ENCODE measurements around the gene SOX5.
"Not testable (repeated sequence)": the region's sequence is repeated elsewhere in the genome, so short reads cannot be mapped to it uniquely, and the experiment has no call there.

Gene SOX5

GRCh38 chr12:23528316-23528715 is 421.2 kb downstream of the SOX5 start:
- DNase-seq (ENCODE audit: insufficient read length, low spot score) (no peak), FAIRE-seq (no peak)
- TF ChIP-seq POLR2AphosphoS5 (IDR thresholded peaks at IDR 0.05; ENCODE audit: low read depth, low read length) (no peak), PAX5 (IDR thresholded peaks at IDR 0.05; ENCODE audit: insufficient read depth, low read length, severe bottlenecking) (no peak), POLR2A (IDR thresholded peaks at IDR 0.05; ENCODE audit: low read depth, low read length) (no peak), TAF1 (IDR thresholded peaks at IDR 0.05; ENCODE audit: low read depth, low read length) (no peak), SPI1 (IDR thresholded peaks at IDR 0.05; ENCODE audit: low read depth, low read length) (no peak), POU2F2 (IDR thresholded peaks at IDR 0.05; ENCODE audit: low read depth, low read length) (no peak)

- FAIRE-seq (no peak), DNase-seq (ENCODE audit: insufficient read length, low spot score) (no peak)
- TF ChIP-seq PAX5 (IDR thresholded peaks at IDR 0.05; ENCODE audit: insufficient read depth, low read length, severe bottlenecking), result no peak
- TF ChIP-seq POLR2A (IDR thresholded peaks at IDR 0.05; ENCODE audit: low read depth, low read length), result no peak
- no peak for TF ChIP-seq TAF1 (IDR thresholded peaks at IDR 0.05; ENCODE audit: low read depth, low read length)
- no peak for TF ChIP-seq POLR2AphosphoS5 (IDR thresholded peaks at IDR 0.05; ENCODE audit: low read depth, low read length)
- TF ChIP-seq POU2F2 (IDR thresholded peaks at IDR 0.05; ENCODE audit: low read depth, low read length), result no peak
- no peak for TF ChIP-seq SPI1 (IDR thresholded peaks at IDR 0.05; ENCODE audit: low read depth, low read length)
Measured at GRCh38 chr12:23525450-23526072, 423.9 kb downstream of the SOX5 start.

- no peak for DNase-seq (ENCODE audit: insufficient read length, low spot score)
- TF ChIP-seq PAX5 (IDR thresholded peaks at IDR 0.05; ENCODE audit: insufficient read depth, low read length, severe bottlenecking), result no peak
- no peak for TF ChIP-seq SPI1 (IDR thresholded peaks at IDR 0.05; ENCODE audit: low read depth, low read length)
- TF ChIP-seq TAF1 (IDR thresholded peaks at IDR 0.05; ENCODE audit: low read depth, low read length), result no peak
- TF ChIP-seq POU2F2 (IDR thresholded peaks at IDR 0.05; ENCODE audit: low read depth, low read length), result no peak
- no peak for TF ChIP-seq POLR2A (IDR thresholded peaks at IDR 0.05; ENCODE audit: low read depth, low read length)
- no peak for TF ChIP-seq POLR2AphosphoS5 (IDR thresholded peaks at IDR 0.05; ENCODE audit: low read depth, low read length)
- no peak for FAIRE-seq
Measured at GRCh38 chr12:23523339-23523738, 426.1 kb downstream of the SOX5 start.

DNA sequence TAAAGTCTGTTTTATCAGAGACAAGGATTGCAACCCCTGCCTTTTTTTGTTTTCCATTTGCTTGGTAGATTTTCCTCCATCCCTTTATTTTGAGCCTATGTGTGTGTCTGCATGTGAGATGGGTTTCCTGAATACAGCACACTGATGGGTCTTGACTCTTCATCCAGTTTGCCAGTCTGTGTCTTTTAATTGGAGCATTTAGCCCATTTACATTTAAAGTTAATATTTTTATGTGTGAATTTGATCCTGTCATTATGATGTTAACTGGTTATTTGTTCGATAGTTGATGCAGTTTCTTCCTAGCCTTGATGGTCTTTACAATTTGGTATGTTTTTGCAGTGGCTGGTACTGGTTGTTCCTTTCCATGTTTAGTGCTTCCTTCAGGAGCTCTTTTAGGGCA is 430.0 kb downstream of the SOX5 start:
- not testable (repeated sequence) for FAIRE-seq; DNase-seq (ENCODE audit: insufficient read length, low spot score)

- DNase-seq (ENCODE audit: insufficient read length, low spot score); FAIRE-seq: not testable (repeated sequence)
Measured at GRCh38 chr12:23515785-23516184, 433.7 kb downstream of the SOX5 start.

GRCh38 chr12:23510484-23510883 is 439.0 kb downstream of the SOX5 start:
- FAIRE-seq (no peak), DNase-seq (ENCODE audit: insufficient read length, low spot score) (no peak)
- TF ChIP-seq SPI1 (IDR thresholded peaks at IDR 0.05; ENCODE audit: low read depth, low read length) (no peak), POLR2AphosphoS5 (IDR thresholded peaks at IDR 0.05; ENCODE audit: low read depth, low read length) (no peak), POLR2A (IDR thresholded peaks at IDR 0.05; ENCODE audit: low read depth, low read length) (no peak), TAF1 (IDR thresholded peaks at IDR 0.05; ENCODE audit: low read depth, low read length) (no peak), POU2F2 (IDR thresholded peaks at IDR 0.05; ENCODE audit: low read depth, low read length) (no peak), PAX5 (IDR thresholded peaks at IDR 0.05; ENCODE audit: insufficient read depth, low read length, severe bottlenecking) (no peak)

DNA sequence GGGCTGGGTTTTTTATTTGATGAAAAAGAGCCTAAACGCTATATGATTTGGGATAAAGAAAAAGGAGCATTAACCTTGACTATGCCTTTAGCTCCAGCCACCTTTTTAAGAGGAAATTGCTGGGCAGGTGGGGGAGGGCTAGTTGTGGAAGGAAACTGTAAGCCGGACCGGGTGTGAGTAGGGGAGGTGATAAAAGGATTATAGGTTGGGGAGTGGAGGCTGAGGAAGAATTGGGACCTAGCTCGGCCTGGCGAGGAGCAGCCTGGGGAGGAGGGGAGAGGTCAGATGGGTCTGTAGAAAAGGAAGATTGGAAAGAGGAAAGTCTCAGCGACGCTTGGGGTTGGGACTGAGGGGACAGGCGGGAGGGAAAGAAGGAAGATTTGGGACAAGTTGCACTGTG is 439.6 kb downstream of the SOX5 start:
- not testable (repeated sequence) for DNase-seq (ENCODE audit: insufficient read length, low spot score); FAIRE-seq

- DNase-seq (ENCODE audit: insufficient read length, low spot score); FAIRE-seq: not testable (repeated sequence)
Measured at GRCh38 chr12:23507785-23508184, 441.7 kb downstream of the SOX5 start.

DNA sequence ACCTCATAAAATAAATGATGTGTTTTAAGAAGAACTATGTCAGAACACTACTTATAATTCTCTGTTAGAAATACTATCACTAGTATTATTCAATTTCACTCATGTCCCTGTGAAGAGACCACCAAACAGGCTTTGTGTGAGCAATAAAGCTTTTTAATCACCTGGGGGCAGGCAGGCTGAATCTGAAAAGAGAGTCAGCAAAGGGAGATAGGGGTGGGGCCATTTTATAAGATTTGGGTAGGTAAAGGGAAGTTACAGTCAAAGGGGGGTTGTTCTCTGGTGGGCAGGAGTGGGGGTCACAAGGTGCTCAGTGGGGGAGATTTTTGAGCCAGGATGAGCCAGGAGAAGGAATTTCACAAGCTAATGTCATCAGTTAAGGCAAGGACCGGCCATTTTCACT is 443.7 kb downstream of the SOX5 start:
- not testable (repeated sequence) for FAIRE-seq; DNase-seq (ENCODE audit: insufficient read length, low spot score)

- DNase-seq (ENCODE audit: insufficient read length, low spot score) (no peak), FAIRE-seq (no peak)
- TF ChIP-seq POLR2A (IDR thresholded peaks at IDR 0.05; ENCODE audit: low read depth, low read length), result no peak
- TF ChIP-seq TAF1 (IDR thresholded peaks at IDR 0.05; ENCODE audit: low read depth, low read length), result no peak
- TF ChIP-seq POLR2AphosphoS5 (IDR thresholded peaks at IDR 0.05; ENCODE audit: low read depth, low read length), result no peak
- TF ChIP-seq POU2F2 (IDR thresholded peaks at IDR 0.05; ENCODE audit: low read depth, low read length), result no peak
- TF ChIP-seq PAX5 (IDR thresholded peaks at IDR 0.05; ENCODE audit: insufficient read depth, low read length, severe bottlenecking), result no peak
- TF ChIP-seq SPI1 (IDR thresholded peaks at IDR 0.05; ENCODE audit: low read depth, low read length), result no peak
Measured at GRCh38 chr12:23504641-23505399, 444.6 kb downstream of the SOX5 start.

DNA sequence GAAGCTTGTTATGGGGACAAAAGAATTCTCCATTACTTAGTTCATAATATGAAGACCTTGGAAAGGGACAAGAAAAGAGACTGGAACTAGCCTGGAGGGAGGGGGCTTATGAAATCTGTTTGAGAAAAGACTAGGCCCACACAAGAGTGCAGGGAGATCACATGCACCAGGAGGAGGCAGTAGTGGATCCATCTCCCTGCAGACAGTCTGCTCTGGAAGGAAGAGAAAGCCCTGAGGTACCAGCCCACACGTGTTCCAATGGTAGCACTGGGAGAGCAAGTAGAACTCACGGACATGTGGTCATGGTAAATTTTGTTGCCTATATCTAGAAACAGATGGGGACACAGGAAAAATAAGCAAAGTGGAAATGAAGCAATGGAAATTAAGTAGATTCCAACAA is 445.4 kb downstream of the SOX5 start:
- FAIRE-seq (no peak), DNase-seq (ENCODE audit: insufficient read length, low spot score) (no peak)
- no peak for TF ChIP-seq POLR2AphosphoS5 (IDR thresholded peaks at IDR 0.05; ENCODE audit: low read depth, low read length)
- no peak for TF ChIP-seq TAF1 (IDR thresholded peaks at IDR 0.05; ENCODE audit: low read depth, low read length)
- no peak for TF ChIP-seq PAX5 (IDR thresholded peaks at IDR 0.05; ENCODE audit: insufficient read depth, low read length, severe bottlenecking)
- no peak for TF ChIP-seq POLR2A (IDR thresholded peaks at IDR 0.05; ENCODE audit: low read depth, low read length)
- TF ChIP-seq SPI1 (IDR thresholded peaks at IDR 0.05; ENCODE audit: low read depth, low read length), result no peak
- no peak for TF ChIP-seq POU2F2 (IDR thresholded peaks at IDR 0.05; ENCODE audit: low read depth, low read length)
